Measurements from ENCODE around the gene AGAP3. TPM values are rescaled to one million over a fixed set of nuclear protein-coding genes. Genes with fewer than 3 reads are reported as not detected.

Gene AGAP3
- total and polyA plus RNA-seq, 2 donors from 2014 or later, result 35.8 to 64.4 TPM

DNA sequence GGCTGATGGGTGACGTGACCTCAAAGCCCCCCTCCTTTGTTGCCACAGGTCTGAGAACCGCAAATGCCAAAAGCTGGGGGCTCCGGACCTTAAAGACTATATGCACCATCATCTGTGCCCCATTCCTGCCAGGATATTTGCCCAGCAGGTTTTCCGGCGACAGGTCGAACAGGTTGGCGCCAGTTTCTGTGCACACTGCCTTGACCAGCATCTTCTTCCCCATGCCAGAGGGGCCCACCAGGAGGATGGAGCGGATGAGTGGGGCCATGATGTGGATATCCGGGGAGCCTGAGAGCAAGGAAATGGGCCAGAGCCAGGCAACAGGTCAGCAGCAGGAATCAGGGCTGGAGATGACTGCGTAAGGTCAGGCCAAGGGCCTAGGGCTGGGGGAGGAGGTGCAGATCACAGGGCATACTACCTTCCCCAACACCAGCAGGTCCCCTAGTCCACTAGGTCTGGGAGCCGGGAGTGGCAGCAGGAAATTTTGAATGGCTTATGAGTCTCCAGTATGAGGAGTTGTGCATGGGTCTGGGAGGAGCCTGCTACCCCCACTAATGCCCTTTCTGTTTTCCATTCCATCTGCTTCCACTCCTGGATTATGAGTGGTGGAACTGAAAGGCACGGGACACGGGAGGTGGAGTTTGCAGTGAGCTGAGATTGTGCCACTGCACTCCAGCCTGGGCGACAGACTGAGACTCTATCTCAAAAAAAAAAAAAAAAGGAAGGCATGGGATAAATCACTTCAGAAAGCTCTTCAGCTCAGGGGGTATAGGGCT lies 107.1 kb downstream of the AGAP3 start:
- Histone ChIP-seq H3K9me3 (ENCODE audit: control insufficient read depth in 2 of 3, insufficient read depth in 1 of 3, low read length in 3 of 3) (no peaks in the 10 kb centered on the region), H3K27ac (ENCODE audit: low read depth in 2 of 2, low read length in 2 of 2) (no peak overlapping the region), H3K4me3 (ENCODE audit: low read length in 3 of 3) (no peak overlapping the region), H3K9ac (ENCODE audit: low read length in 3 of 3) (no peak overlapping the region), H3K4me1 (ENCODE audit: control insufficient read depth in 2 of 3, insufficient read depth in 2 of 3, low read depth in 1 of 3, low read length in 3 of 3) (no peaks in the 10 kb centered on the region), H3K27me3 (ENCODE audit: control insufficient read depth, insufficient read depth, low read length) (no peaks in the 10 kb centered on the region), H3K36me3 (ENCODE audit: control insufficient read depth in 2 of 3, insufficient read depth in 3 of 3, low read length in 3 of 3) (no peaks in the 10 kb centered on the region)
- FAIRE-seq (no peak), DNase-seq (no peak)
- TF ChIP-seq, protein P1, sequence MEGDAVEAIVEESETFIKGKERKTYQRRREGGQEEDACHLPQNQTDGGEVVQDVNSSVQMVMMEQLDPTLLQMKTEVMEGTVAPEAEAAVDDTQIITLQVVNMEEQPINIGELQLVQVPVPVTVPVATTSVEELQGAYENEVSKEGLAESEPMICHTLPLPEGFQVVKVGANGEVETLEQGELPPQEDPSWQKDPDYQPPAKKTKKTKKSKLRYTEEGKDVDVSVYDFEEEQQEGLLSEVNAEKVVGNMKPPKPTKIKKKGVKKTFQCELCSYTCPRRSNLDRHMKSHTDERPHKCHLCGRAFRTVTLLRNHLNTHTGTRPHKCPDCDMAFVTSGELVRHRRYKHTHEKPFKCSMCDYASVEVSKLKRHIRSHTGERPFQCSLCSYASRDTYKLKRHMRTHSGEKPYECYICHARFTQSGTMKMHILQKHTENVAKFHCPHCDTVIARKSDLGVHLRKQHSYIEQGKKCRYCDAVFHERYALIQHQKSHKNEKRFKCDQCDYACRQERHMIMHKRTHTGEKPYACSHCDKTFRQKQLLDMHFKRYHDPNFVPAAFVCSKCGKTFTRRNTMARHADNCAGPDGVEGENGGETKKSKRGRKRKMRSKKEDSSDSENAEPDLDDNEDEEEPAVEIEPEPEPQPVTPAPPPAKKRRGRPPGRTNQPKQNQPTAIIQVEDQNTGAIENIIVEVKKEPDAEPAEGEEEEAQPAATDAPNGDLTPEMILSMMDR (IDR thresholded peaks at IDR 0.05; ENCODE audit: borderline replicate concordance, extremely low read depth, insufficient read depth), result no peak
- intact Hi-C loops (cut with DNase I), result no loop called here

Other genes with a start within 250 kb of the AGAP3 start
- gene AOC1, start 234.0 kb upstream of the AGAP3 start, total RNA-seq, result 170 TPM
- 99.1 TPM for gene AOC1, start 234.0 kb upstream of the AGAP3 start, polyA plus RNA-seq (ENCODE audit: insufficient read depth, low read depth, low replicate concordance)
- gene KCNH2, start 108.2 kb upstream of the AGAP3 start, total RNA-seq, result 1.3 TPM
- 1.5 TPM for gene KCNH2, start 108.2 kb upstream of the AGAP3 start, polyA plus RNA-seq (ENCODE audit: insufficient read depth, low read depth, low replicate concordance)
- 51.7 TPM for gene NOS3, start 95.5 kb upstream of the AGAP3 start, total RNA-seq
- 9.3 TPM for gene NOS3, start 95.5 kb upstream of the AGAP3 start, polyA plus RNA-seq (ENCODE audit: insufficient read depth, low read depth, low replicate concordance)
- gene ATG9B, start 62.0 kb upstream of the AGAP3 start, total RNA-seq, result 0.19 TPM
- 0.19 TPM for gene ATG9B, start 62.0 kb upstream of the AGAP3 start, polyA plus RNA-seq (ENCODE audit: insufficient read depth, low read depth, low replicate concordance)
- 36.0 TPM for gene ABCB8, start 58.0 kb upstream of the AGAP3 start, total RNA-seq
- gene ABCB8, start 58.0 kb upstream of the AGAP3 start, polyA plus RNA-seq (ENCODE audit: insufficient read depth, low read depth, low replicate concordance), result 34.3 TPM
- 1.9 TPM for gene ASIC3, start 37.9 kb upstream of the AGAP3 start, total RNA-seq
- 3.1 TPM for gene ASIC3, start 37.9 kb upstream of the AGAP3 start, polyA plus RNA-seq (ENCODE audit: insufficient read depth, low read depth, low replicate concordance)
- 9.1 TPM for gene CDK5, start 28.6 kb upstream of the AGAP3 start, total RNA-seq
- gene CDK5, start 28.6 kb upstream of the AGAP3 start, polyA plus RNA-seq (ENCODE audit: insufficient read depth, low read depth, low replicate concordance), result 21.5 TPM
- gene SLC4A2, start 26.9 kb upstream of the AGAP3 start, total RNA-seq, result 104 TPM
- gene SLC4A2, start 26.9 kb upstream of the AGAP3 start, polyA plus RNA-seq (ENCODE audit: insufficient read depth, low read depth, low replicate concordance), result 150 TPM
- 71.2 TPM for gene FASTK, start 5.7 kb upstream of the AGAP3 start, total RNA-seq
- gene FASTK, start 5.7 kb upstream of the AGAP3 start, polyA plus RNA-seq (ENCODE audit: insufficient read depth, low read depth, low replicate concordance), result 116 TPM
- 36.9 TPM for gene TMUB1, start 3.0 kb upstream of the AGAP3 start, total RNA-seq
- 79.9 TPM for gene TMUB1, start 3.0 kb upstream of the AGAP3 start, polyA plus RNA-seq (ENCODE audit: insufficient read depth, low read depth, low replicate concordance)
- not detected for gene GBX1, start 81.2 kb downstream of the AGAP3 start, total RNA-seq
- not detected for gene GBX1, start 81.2 kb downstream of the AGAP3 start, polyA plus RNA-seq (ENCODE audit: insufficient read depth, low read depth, low replicate concordance)
- gene ASB10, start 100.8 kb downstream of the AGAP3 start, total RNA-seq, result not detected
- 0.22 TPM for gene ASB10, start 100.8 kb downstream of the AGAP3 start, polyA plus RNA-seq (ENCODE audit: insufficient read depth, low read depth, low replicate concordance)
- not detected for gene H2BK1, start 124.0 kb downstream of the AGAP3 start, total RNA-seq
- not detected for gene H2BK1, start 124.0 kb downstream of the AGAP3 start, polyA plus RNA-seq (ENCODE audit: insufficient read depth, low read depth, low replicate concordance)
- gene ABCF2, start 140.7 kb downstream of the AGAP3 start, total RNA-seq, result 30.8 TPM
- 22.5 TPM for gene ABCF2, start 140.7 kb downstream of the AGAP3 start, polyA plus RNA-seq (ENCODE audit: insufficient read depth, low read depth, low replicate concordance)
- gene CHPF2, start 146.0 kb downstream of the AGAP3 start, total RNA-seq, result 45.2 TPM
- 15.6 TPM for gene CHPF2, start 146.0 kb downstream of the AGAP3 start, polyA plus RNA-seq (ENCODE audit: insufficient read depth, low read depth, low replicate concordance)
- 52.5 TPM for gene SMARCD3, start 162.2 kb downstream of the AGAP3 start, total RNA-seq
- gene SMARCD3, start 162.2 kb downstream of the AGAP3 start, polyA plus RNA-seq (ENCODE audit: insufficient read depth, low read depth, low replicate concordance), result 46.4 TPM